ENCODE data around the gene SP140.
A peak's percentile ranks its signal among the peaks of the same experiment; 100 is the strongest.
"Not testable (repeated sequence)": the region's sequence is repeated elsewhere in the genome, so short reads cannot be mapped to it uniquely, and the experiment has no call there.

SP140 gene

DNA sequence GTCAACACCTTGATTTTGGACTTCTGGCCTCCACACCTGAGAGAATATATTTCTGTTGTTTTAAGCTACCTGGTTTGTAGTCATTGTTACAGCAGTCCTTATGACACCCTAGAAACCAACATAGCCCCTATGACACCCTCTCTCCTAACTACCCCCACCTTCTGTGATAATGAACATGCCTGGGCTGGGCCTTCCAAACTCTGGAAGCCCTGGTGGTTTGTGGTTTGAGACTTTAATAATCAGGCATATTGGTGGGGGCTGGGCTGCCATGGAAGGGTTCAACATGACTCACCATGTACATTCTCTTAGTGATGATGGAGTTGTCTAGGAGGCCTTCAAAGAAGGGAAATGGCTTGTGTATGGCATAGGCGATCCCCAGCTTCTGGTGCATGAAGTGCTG, 9.0 kb upstream of the SP140 start:
- POLR2A ChIA-PET = interaction anchor here (0.7 kb wide), 1 partner anchor 10 kb away, joined by 5 read pairs; no protein-coding TSS in a partner anchor
- CTCF ChIA-PET = interaction anchor here (1.5 to 2.2 kb wide), 5 partner anchors 9 to 208 kb away, joined by 3 to 6 read pairs (median 5); partner anchors contain the start of gene SP140
- no peak for TF ChIP-seq CTCF (IDR thresholded peaks at IDR 0.05; ENCODE audit: control extremely low read depth, extremely low read depth, low read depth, missing control alignments)
- DNase-seq (ENCODE audit: extremely low spot score) = no peak

GRCh38 chr2:230217424-230217823, 8.1 kb upstream of the SP140 start:
- CTCF ChIA-PET = interaction anchor here (1.6 to 1.8 kb wide), 2 partner anchors 11 to 15 kb away, joined by 5 to 6 read pairs; no protein-coding TSS in a partner anchor
- no peak for TF ChIP-seq CTCF (IDR thresholded peaks at IDR 0.05; ENCODE audit: control extremely low read depth, extremely low read depth, low read depth, missing control alignments)
- peak; percentile 29 for DNase-seq (ENCODE audit: extremely low spot score)
- POLR2A ChIA-PET = interaction anchor here (1.1 kb wide), 1 partner anchor 8 kb away, joined by 6 read pairs; the partner anchor contains the start of gene SP140

- peak; percentile 29 for DNase-seq (ENCODE audit: extremely low spot score)
- no peak for TF ChIP-seq CTCF (IDR thresholded peaks at IDR 0.05; ENCODE audit: control extremely low read depth, extremely low read depth, low read depth, missing control alignments)
- POLR2A ChIA-PET = interaction anchor here (0.9 kb wide), 1 partner anchor 9 kb away, joined by 4 read pairs; no protein-coding TSS in a partner anchor
- CTCF ChIA-PET = interaction anchor here (0.7 to 2.6 kb wide), 2 partner anchors 9 to 15 kb away, joined by 3 to 9 read pairs; no protein-coding TSS in a partner anchor
Observed at GRCh38 chr2:230218421-230218820, 7.1 kb upstream of the SP140 start.

DNA sequence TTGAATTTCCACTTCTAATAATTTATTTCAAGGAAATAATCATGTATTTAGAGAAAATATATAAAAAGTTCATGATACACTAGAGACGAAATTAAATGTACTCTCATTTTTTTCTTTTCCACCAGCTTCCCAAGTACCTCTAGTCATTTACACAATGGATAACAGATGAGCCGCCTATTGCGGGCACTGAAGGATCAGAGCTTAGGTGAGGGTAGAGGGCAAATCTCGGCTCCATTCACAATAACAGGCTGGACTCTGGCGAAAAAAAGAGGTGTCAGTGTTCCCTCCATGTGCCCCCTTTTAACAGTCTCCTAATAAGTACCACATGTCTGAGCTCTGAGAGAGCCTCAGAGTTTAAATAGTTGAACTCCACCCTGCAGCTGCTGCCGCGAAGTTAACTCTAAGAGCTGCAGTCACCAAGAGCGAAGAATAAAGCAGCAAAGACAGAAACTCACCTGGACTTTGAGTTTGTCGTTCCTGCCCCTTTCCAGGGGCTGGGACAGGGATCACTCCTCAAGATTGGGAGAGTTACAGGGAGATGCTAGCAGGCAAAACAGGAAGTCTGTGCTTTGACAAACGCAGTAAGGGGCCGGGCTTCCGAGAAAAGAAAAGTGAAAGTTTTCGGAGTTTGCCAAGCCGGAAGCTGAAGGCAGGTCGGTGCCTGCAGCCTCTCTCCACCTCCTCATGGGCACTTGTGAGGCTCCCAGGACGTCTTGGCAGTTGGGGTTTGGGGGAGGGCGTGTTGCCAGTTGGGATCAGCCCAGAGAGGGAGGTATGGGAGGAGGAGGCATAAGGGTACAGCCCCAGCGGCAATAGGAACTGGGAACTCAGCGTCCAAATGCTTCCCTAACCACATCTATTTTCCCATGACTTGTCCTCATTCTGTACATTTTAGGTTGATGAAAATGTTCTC, 5.9 kb upstream of the SP140 start, which contains the start of gene SP110:
Gene SP110, minus strand, starts transcription at position 566 of the 913 bp plus-strand sequence. CDS start 3,057 bp downstream, outside the sequence.
- peak; percentile 69 for DNase-seq (ENCODE audit: extremely low spot score)
- no peak for TF ChIP-seq CTCF (IDR thresholded peaks at IDR 0.05; ENCODE audit: control extremely low read depth, extremely low read depth, low read depth, missing control alignments)
- CTCF ChIA-PET = interaction anchor here (1.0 to 2.6 kb wide), 3 partner anchors 8 to 210 kb away, joined by 3 to 9 read pairs (median 5); no protein-coding TSS in a partner anchor
- POLR2A ChIA-PET = interaction anchor here (0.6 to 1.0 kb wide), 2 partner anchors 12 to 762 kb away, joined by 3 to 5 read pairs; no protein-coding TSS in a partner anchor

DNA sequence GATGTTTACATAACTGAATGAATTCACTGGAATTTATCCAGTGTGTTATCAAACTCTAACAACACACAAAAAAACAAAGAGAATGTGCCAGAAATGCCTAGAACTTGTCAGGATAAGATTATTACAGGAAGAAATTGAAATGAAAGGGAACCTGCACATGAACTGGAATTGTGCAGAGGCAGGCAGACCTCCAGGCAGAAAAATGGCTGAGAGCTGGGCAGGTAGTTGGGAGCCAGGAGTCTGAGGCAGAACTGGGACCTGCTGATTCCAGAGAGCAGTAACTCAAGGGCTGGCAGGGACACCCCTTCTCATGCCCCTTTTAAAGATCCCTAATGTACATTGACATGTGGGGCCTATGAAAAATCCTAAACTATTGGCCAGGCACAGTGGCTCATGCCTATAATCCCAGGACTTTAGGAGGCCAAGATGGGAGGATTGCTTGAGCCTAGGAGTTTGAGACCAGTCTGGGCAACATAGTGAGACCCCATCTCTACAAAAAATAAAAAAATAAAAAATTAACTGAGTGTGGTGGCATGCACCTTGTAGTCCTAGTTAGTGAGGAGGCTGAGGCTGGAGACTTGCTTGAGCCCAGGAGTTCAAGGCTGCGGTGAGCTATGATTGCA, 5.1 kb upstream of the SP140 start:
- TF ChIP-seq CTCF (IDR thresholded peaks at IDR 0.05; ENCODE audit: control extremely low read depth, extremely low read depth, low read depth, missing control alignments) = no peak
- CTCF ChIA-PET = interaction anchor here (1.0 to 2.6 kb wide), 3 partner anchors 8 to 211 kb away, joined by 3 to 9 read pairs (median 5); no protein-coding TSS in a partner anchor

DNA sequence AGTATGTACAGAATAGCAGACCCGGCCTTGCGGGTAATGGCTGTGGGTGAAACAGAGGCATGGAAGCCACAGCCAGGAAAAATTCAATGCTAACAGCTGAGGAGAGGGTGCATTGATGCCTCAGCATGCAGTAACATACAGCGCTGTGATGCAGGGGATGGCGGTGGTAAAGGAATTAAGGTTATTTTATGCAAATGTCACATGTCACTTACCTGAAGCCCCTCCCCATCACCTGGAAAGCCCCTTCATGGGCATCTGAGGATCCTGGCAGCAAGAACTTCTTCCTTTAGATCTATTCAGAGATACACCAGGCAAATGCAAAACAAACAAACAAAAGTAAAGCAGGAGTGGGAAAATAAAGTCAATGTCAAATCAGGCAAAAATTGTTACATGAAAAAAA, 4.0 kb upstream of the SP140 start:
- DNase-seq (ENCODE audit: extremely low spot score) = no peak
- POLR2A ChIA-PET = no interaction called here
- CTCF ChIA-PET = interaction anchor here (0.8 to 0.9 kb wide), 2 partner anchors 12 to 577 kb away, joined by 3 read pairs; no protein-coding TSS in a partner anchor
- no peak for TF ChIP-seq CTCF (IDR thresholded peaks at IDR 0.05; ENCODE audit: control extremely low read depth, extremely low read depth, low read depth, missing control alignments)

More for the DNA sequence above, 5.1 kb upstream of the SP140 start:
- DNase-seq (ENCODE audit: extremely low spot score) = no peak
- POLR2A ChIA-PET = interaction anchor here (1.0 kb wide), 1 partner anchor 13 kb away, joined by 5 read pairs; no protein-coding TSS in a partner anchor

- POLR2A ChIA-PET; DNase-seq (ENCODE audit: extremely low spot score); CTCF ChIA-PET: not testable (repeated sequence)
Observed at GRCh38 chr2:230222829-230223228, 2.7 kb upstream of the SP140 start.
